NCI-H1694 treated with DMSO at 0.1 percent for 48 hours (cell line): ENCODE data around the gene ZNF366.

Source experiments
- DNase-seq: peaks from one replicate; lab custom pipeline; 2025; lab: John Stamatoyannopoulos, UW

ZNF366 gene

DNA sequence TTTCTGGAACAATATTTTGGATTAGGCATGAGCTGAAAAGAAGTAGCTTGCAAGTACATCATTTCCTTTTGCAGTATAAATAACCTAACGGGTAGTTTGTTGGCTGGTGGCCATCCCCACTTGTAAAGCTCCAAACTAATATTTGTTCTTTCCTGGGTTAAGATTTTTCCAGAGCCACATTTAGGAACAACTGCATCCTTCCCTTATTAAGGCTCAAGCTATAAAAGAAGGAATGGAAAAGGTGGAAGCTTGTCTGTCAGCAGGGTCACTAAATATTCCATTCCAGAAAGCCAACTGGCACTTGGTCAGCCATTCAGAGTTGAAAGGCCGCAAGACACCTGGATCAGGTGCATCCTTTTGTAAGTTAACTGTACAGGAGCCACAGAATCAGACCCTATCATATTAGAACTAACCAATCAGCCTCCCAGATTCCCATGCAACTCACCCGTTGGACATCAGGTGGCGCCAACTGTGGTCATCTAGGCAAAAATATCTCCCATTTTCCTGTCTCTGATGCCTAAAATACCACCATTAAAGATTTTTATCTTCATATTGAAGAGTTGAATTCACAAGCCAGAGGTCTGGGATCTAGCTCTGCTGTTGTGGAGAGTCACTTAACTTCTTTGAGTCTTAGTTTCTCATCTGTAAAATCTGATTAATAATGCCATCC, 104.1 kb downstream of the ZNF366 start:
- DNase-seq: no peak

DNA sequence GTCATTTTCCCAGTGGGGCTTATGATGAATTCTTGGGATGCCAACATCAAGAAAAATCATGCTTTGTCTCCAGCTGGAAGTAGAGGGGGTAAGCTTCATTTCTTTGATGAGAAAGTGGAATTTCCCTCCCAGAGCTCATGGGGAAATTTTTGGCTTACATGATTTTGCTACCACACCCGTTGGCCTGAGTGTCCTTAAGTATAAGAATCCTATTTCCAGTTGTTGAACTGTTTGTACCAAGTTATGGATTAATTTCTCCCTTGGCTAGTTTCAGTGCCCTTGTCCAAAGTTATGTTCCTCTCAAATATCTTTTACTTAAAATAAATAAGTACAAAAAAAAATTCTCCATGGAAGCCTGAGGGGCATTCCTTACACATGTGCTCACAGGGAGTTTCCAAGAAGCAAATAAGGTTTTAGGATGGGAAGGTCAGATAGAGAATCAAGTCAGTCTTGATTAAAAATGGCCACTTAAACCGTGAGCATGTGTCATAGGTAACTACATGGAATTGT, 104.8 kb downstream of the ZNF366 start:
- DNase-seq: no peak

DNA sequence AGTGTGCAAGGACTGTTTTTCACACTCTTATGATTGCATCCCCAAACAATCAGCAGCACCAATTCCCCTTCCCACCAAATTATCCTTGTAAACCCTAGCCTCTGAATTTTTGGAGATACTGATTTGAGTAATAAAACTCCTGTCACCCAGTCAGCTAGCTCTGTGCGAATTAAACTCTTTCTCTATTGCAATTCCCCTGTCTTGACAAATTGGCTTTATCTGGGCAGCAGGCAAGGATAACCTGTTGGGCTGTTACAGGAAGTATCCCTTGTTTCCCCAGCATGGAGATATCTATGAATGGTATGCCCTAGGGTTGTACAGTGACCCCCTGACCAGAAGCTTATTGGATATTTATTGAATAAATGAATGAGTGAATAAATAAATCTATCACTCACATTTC, 106.3 kb downstream of the ZNF366 start:
- no peak for DNase-seq

DNA sequence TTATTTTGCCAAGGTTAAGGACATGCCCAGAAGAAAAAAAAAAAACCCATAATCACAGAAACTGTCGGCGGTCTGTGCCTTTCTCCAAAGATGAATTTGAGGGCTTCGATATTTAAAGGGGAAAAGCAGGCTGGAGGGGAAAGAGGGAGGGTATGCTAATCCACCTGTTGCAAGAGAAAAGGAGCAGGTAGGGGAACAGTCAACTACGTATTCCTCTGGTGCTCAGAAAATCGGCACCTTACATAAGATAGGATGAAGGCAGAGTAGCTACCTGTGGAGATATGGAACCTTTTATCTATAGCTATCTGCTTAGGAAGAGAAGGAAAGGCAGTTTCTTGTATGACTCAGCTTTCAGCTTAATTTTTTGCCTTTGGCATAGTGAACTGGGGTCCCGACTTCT, 109.4 kb downstream of the ZNF366 start:
- no peak for DNase-seq

DNA sequence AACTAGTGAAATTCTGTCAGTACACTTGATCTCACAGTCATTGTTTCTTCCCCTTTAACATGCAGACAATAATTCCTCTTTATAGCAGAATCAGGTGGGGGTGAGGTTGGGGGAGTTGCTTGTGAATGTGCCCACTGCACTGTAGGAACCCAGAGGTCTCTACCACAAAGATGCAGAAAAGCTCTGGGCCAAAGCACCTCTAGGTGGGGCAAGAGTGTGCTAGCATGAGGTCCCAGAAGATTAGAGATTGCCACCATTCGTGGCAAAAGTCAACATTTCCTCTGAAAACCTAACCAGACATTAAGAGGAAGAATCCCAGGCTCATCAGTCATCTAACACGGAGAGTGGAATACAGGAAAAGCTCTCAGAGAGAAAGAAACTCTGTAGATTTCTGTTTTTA, 112.5 kb downstream of the ZNF366 start:
- DNase-seq: no peak

DNA sequence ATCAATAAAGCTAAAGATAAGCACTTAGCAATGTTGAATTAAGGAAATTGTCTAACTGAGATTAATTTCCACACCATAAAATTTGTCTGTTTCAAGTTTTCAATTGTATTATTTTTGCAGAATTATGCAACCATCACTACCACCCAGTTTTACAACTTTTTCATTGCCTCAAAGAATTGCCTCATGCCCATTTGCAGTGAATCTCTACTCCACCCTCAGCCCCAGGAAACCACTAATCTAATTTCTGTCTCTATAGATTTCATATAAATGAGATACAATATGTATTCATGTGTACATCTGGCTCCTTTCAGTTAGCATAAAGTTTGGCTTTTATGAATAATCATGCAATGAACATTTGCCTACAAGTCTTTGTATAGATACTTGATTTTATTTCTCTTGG, 114.2 kb downstream of the ZNF366 start:
- no peak for DNase-seq
